ENCODE data around the gene COQ10A. TPM values are rescaled to one million over a fixed set of nuclear protein-coding genes. Genes with fewer than 3 reads are reported as not detected.

COQ10A gene
- total and polyA plus RNA-seq, 2 of the 13 experiments (the other 11 are each of a cell fraction or from before 2014, with no cell fraction given) = 21.0 to 37.3 TPM

- TF ChIP-seq ARID4A (CRISPR knock-in tag; IDR thresholded peaks at IDR 0.05; ENCODE audit: borderline replicate concordance) (peak; percentile 94), ZNF552 (CRISPR knock-in tag; IDR thresholded peaks at IDR 0.05; ENCODE audit: borderline replicate concordance) (peak; percentile 64; the same call in 1 of the 2 replicates), ZNF710 (CRISPR knock-in tag; IDR thresholded peaks at IDR 0.05; ENCODE audit: borderline replicate concordance) (no peak; the same call in 1 of the 2 replicates), ZHX1 (CRISPR knock-in tag; IDR thresholded peaks at IDR 0.05; ENCODE audit: low read depth) (no peak), ZSCAN5A (CRISPR knock-in tag; IDR thresholded peaks at IDR 0.05; ENCODE audit: borderline replicate concordance) (no peak), HNF1A (IDR thresholded peaks at IDR 0.05; ENCODE audit: low read depth) (no peak; the same call in 1 of the 2 replicates), HNF1A (CRISPR knock-in tag; IDR thresholded peaks at IDR 0.05; ENCODE audit: borderline replicate concordance) (peak; percentile 75), ZFX (CRISPR knock-in tag; IDR thresholded peaks at IDR 0.05; ENCODE audit: low read depth) (peak; percentile 81), ZNF737 (CRISPR knock-in tag; IDR thresholded peaks at IDR 0.05; ENCODE audit: borderline replicate concordance) (peak; percentile 38; the same call in 1 of the 2 replicates), SALL1 (CRISPR knock-in tag; IDR thresholded peaks at IDR 0.05) (peak; percentile 62), CBX1 (IDR thresholded peaks at IDR 0.05; ENCODE audit: low read depth) (no peak)
Measured at GRCh38 chr12:56299853-56300643, 33.3 kb downstream of the COQ10A start, which contains the start of gene CS (continued).

Measured in HepG2 (cell line).